Activated T-cell treated with anti-CD3 and anti-CD28 coated beads, Interleukin-2, amount 50 U/mL, for 4 hours (primary cell): Measurements from ENCODE around the gene HNRNPH2. TPM values are rescaled to one million over a fixed set of nuclear protein-coding genes. Genes with fewer than 3 reads are reported as not detected.

Experiments used
- ATAC-seq, 2 donors: fragments of 200-7000 bp; cut with Tn5 transposase; one replicate each; pipeline ENCODE4 v1.10.0; 2021
- DNase-seq: peaks from one replicate; pipeline ENCODE4 v3.0.0-alpha.2; 2020
- H3K27me3 Mint-ChIP-seq: one replicate; pipeline ENCODE4 v1.8.0; 2021; ENCODE audit warnings: low read depth, mixed read lengths
- H3K36me3 Mint-ChIP-seq: one replicate; pipeline ENCODE4 v1.8.0; 2022; ENCODE audit warnings: mixed read lengths; ENCODE audit not compliant: insufficient read depth
- H3K4me1 Mint-ChIP-seq: one replicate; pipeline ENCODE4 v1.8.0; 2021; ENCODE audit warnings: low read depth, mixed read lengths
- H3K4me3 Mint-ChIP-seq: one replicate; pipeline ENCODE4 v1.8.0; 2021; ENCODE audit warnings: mild to moderate bottlenecking, moderate library complexity, mixed read lengths
- H3K9me3 Mint-ChIP-seq: one replicate; pipeline ENCODE4 v1.8.0; 2021; ENCODE audit warnings: mixed read lengths
- total RNA-seq, 3 donors: library from RNA; stranded (reverse); gene quantifications; one replicate each; pipeline ENCODE4 v1.2.1, GENCODE V29; 2021

The HNRNPH2 gene
- total RNA-seq, 3 donors from 2014 or later = 25.3 to 28.7 (median 26.5) TPM

- H3K4me3 Mint-ChIP-seq = peak overlapping the region; percentile 47
- peak; percentile 54 to 71 for ATAC-seq
- H3K36me3 Mint-ChIP-seq = peaks cover 13% of the 10 kb centered on the region
- no peak for DNase-seq
- H3K4me1 Mint-ChIP-seq = peaks cover 46% of the 10 kb centered on the region
- H3K27me3 Mint-ChIP-seq = no peaks in the 10 kb centered on the region
- H3K9me3 Mint-ChIP-seq = no peaks in the 10 kb centered on the region
Observed at GRCh38 chrX:101415180-101416145, 7.4 kb downstream of the HNRNPH2 start.

GRCh38 chrX:101416691-101417090 lies 8.7 kb downstream of the HNRNPH2 start:
- Mint-ChIP-seq H3K9me3 (no peaks in the 10 kb centered on the region), H3K4me3 (peak overlapping the region; percentile 43), H3K36me3 (peaks cover 17% of the 10 kb centered on the region), H3K4me1 (peaks cover 43% of the 10 kb centered on the region), H3K27me3 (no peaks in the 10 kb centered on the region)
- ATAC-seq (no peak), DNase-seq (no peak)

- no peaks in the 10 kb centered on the region for H3K9me3 Mint-ChIP-seq
- no peak for ATAC-seq
- peaks cover 43% of the 10 kb centered on the region for H3K4me1 Mint-ChIP-seq
- peaks cover 12% of the 10 kb centered on the region for H3K36me3 Mint-ChIP-seq
- H3K27me3 Mint-ChIP-seq = no peaks in the 10 kb centered on the region
- peak overlapping the region; percentile 88 for H3K4me3 Mint-ChIP-seq
- no peak for DNase-seq
Observed at GRCh38 chrX:101417190-101417589, 9.2 kb downstream of the HNRNPH2 start.

GRCh38 chrX:101417981-101418841 lies 10.2 kb downstream of the HNRNPH2 start:
- Mint-ChIP-seq H3K4me3 (peak overlapping the region; percentile 88), H3K36me3 (peaks cover 3% of the 10 kb centered on the region), H3K9me3 (no peaks in the 10 kb centered on the region), H3K27me3 (no peaks in the 10 kb centered on the region), H3K4me1 (peaks cover 36% of the 10 kb centered on the region)
- peak; percentile 38 to 54 for ATAC-seq
- peak; percentile 14 for DNase-seq

GRCh38 chrX:101419489-101419888 lies 11.5 kb downstream of the HNRNPH2 start:
- Mint-ChIP-seq H3K9me3 (no peaks in the 10 kb centered on the region), H3K36me3 (peaks cover 3% of the 10 kb centered on the region), H3K4me1 (peaks cover 34% of the 10 kb centered on the region), H3K4me3 (peak overlapping the region; percentile 53), H3K27me3 (no peaks in the 10 kb centered on the region)
- DNase-seq = no peak
- ATAC-seq = no peak

- no peaks in the 10 kb centered on the region for H3K9me3 Mint-ChIP-seq
- H3K4me1 Mint-ChIP-seq = peaks cover 10% of the 10 kb centered on the region
- DNase-seq (no peak), ATAC-seq (no peak)
- H3K4me3 Mint-ChIP-seq = no peak overlapping the region
- peaks cover 18% of the 10 kb centered on the region for H3K36me3 Mint-ChIP-seq
- no peaks in the 10 kb centered on the region for H3K27me3 Mint-ChIP-seq
Observed at GRCh38 chrX:101427954-101428353, 19.9 kb downstream of the HNRNPH2 start.

GRCh38 chrX:101429934-101430333 lies 21.9 kb downstream of the HNRNPH2 start:
- Mint-ChIP-seq H3K36me3 (peaks cover 17% of the 10 kb centered on the region), H3K27me3 (no peaks in the 10 kb centered on the region), H3K9me3 (no peaks in the 10 kb centered on the region), H3K4me3 (peak overlapping the region; percentile 11), H3K4me1 (peaks cover 10% of the 10 kb centered on the region)
- ATAC-seq (peak; percentile 57 to 78), DNase-seq (no peak)

- H3K4me3 Mint-ChIP-seq = peak overlapping the region; percentile 11
- H3K4me1 Mint-ChIP-seq = peaks cover 10% of the 10 kb centered on the region
- H3K36me3 Mint-ChIP-seq = peaks cover 14% of the 10 kb centered on the region
- ATAC-seq (peak; percentile 71 to 89), DNase-seq (no peak)
- H3K27me3 Mint-ChIP-seq = no peaks in the 10 kb centered on the region
- no peaks in the 10 kb centered on the region for H3K9me3 Mint-ChIP-seq
Observed at GRCh38 chrX:101430457-101431078, 22.5 kb downstream of the HNRNPH2 start.

- ATAC-seq = no peak
- Mint-ChIP-seq H3K36me3 (peaks cover 25% of the 10 kb centered on the region), H3K4me1 (peaks cover 3% of the 10 kb centered on the region), H3K9me3 (no peaks in the 10 kb centered on the region), H3K4me3 (no peak overlapping the region), H3K27me3 (no peaks in the 10 kb centered on the region)
- no peak for DNase-seq
Observed at GRCh38 chrX:101442085-101442484, 34.1 kb downstream of the HNRNPH2 start.

GRCh38 chrX:101449279-101449678 lies 41.3 kb downstream of the HNRNPH2 start:
- no peaks in the 10 kb centered on the region for H3K27me3 Mint-ChIP-seq
- no peak overlapping the region for H3K4me3 Mint-ChIP-seq
- DNase-seq = no peak
- H3K9me3 Mint-ChIP-seq = no peaks in the 10 kb centered on the region
- ATAC-seq = no peak
- peaks cover 34% of the 10 kb centered on the region for H3K36me3 Mint-ChIP-seq
- no peaks in the 10 kb centered on the region for H3K4me1 Mint-ChIP-seq

GRCh38 chrX:101450085-101450484 lies 42.1 kb downstream of the HNRNPH2 start:
- ATAC-seq = no peak
- Mint-ChIP-seq H3K4me3 (no peak overlapping the region), H3K9me3 (no peaks in the 10 kb centered on the region), H3K36me3 (peaks cover 36% of the 10 kb centered on the region), H3K27me3 (no peaks in the 10 kb centered on the region), H3K4me1 (no peaks in the 10 kb centered on the region)
- DNase-seq = no peak

GRCh38 chrX:101450961-101451360 lies 42.9 kb downstream of the HNRNPH2 start:
- no peak for DNase-seq
- ATAC-seq = no peak
- H3K27me3 Mint-ChIP-seq = no peaks in the 10 kb centered on the region
- H3K4me1 Mint-ChIP-seq = no peaks in the 10 kb centered on the region
- no peaks in the 10 kb centered on the region for H3K9me3 Mint-ChIP-seq
- H3K4me3 Mint-ChIP-seq = no peak overlapping the region
- H3K36me3 Mint-ChIP-seq = peaks cover 34% of the 10 kb centered on the region

GRCh38 chrX:101452056-101452455 lies 44.0 kb downstream of the HNRNPH2 start:
- Mint-ChIP-seq H3K9me3 (no peaks in the 10 kb centered on the region), H3K36me3 (peaks cover 29% of the 10 kb centered on the region), H3K4me3 (no peak overlapping the region), H3K4me1 (no peaks in the 10 kb centered on the region), H3K27me3 (no peaks in the 10 kb centered on the region)
- DNase-seq (no peak), ATAC-seq (no peak)

- Mint-ChIP-seq H3K4me3 (no peak overlapping the region), H3K36me3 (peaks cover 3% of the 10 kb centered on the region), H3K9me3 (no peaks in the 10 kb centered on the region), H3K4me1 (no peaks in the 10 kb centered on the region), H3K27me3 (no peaks in the 10 kb centered on the region)
- DNase-seq (no peak), ATAC-seq (no peak)
Observed at GRCh38 chrX:101460669-101461068, 52.6 kb downstream of the HNRNPH2 start.
